ENCODE data around the gene OR56A3. TPM values are rescaled to one million over a fixed set of nuclear protein-coding genes. Genes with fewer than 3 reads are reported as not detected.

OR56A3 gene
- total RNA-seq = not detected
- polyA plus RNA-seq = not detected

GRCh38 chr11:5941951-5942350 is at the start of gene OR56A3:
TSS of gene OR56A3 (plus strand) at chr11:5942251. CDS start at chr11:5947347, 5,096 bp downstream.
- Histone ChIP-seq H3K27ac (ENCODE audit: low read depth) (no peak within 1 kb of the TSS), H3K4me3 (ENCODE audit: low read depth, low read length) (no peak within 1 kb of the TSS), H3K4me1 (ENCODE audit: insufficient read depth) (no peaks in the 10 kb centered on the region), H3K36me3 (ENCODE audit: insufficient read depth) (no peaks in the 10 kb centered on the region)
- WGBS = 73% methylated on average over 3 of the region's 3 CpGs
- no peak for DNase-seq (ENCODE audit: extremely low spot score)

GRCh38 chr11:5892908-5893307 is 49.1 kb upstream of the OR56A3 start, which contains the start of gene OR52E5:
TSS of gene OR52E5 (plus strand) at chr11:5893208. CDS start at chr11:5900777, 7,569 bp downstream.
- WGBS = 85% methylated on average over 3 of the region's 3 CpGs
- H3K4me1 ChIP-seq (ENCODE audit: insufficient read depth) = no peaks in the 10 kb centered on the region
- DNase-seq (ENCODE audit: extremely low spot score) = no peak

GRCh38 chr11:5899534-5899933 is 42.5 kb upstream of the OR56A3 start:
- H3K36me3 ChIP-seq (ENCODE audit: insufficient read depth) = no peaks in the 10 kb centered on the region
- no peaks in the 10 kb centered on the region for H3K4me1 ChIP-seq (ENCODE audit: insufficient read depth)
- no peak for DNase-seq (ENCODE audit: extremely low spot score)
- no peak overlapping the region for H3K4me3 ChIP-seq (ENCODE audit: low read depth, low read length)
- 79% methylated on average over 2 of the region's 2 CpGs for WGBS
- H3K27ac ChIP-seq (ENCODE audit: low read depth) = no peak overlapping the region

More at GRCh38 chr11:5892908-5893307, 49.1 kb upstream of the OR56A3 start, which contains the start of gene OR52E5:
- H3K36me3 ChIP-seq (ENCODE audit: insufficient read depth) = no peaks in the 10 kb centered on the region
- H3K27ac ChIP-seq (ENCODE audit: low read depth) = no peak within 1 kb of the TSS
- no peak within 1 kb of the TSS for H3K4me3 ChIP-seq (ENCODE audit: low read depth, low read length)

DNA sequence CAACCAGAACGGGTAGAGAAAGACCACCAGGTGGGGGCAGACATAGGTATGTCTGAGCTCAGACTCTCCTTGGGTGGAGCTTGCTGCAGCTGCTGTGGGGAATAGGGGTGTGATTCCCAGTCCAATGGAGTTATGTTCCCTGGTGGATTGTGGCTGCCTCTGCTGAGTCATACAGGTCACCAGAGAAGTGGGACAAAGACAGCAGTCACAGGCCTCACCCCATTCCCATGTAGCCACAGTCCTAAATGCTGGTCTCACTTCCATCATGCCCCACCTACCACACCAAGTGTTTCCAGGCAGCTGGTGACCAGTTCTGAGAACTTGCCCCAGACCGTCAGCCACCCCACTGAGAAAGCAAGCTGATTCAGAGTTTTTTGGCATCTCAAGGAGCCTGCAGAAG is 31.5 kb upstream of the OR56A3 start:
- H3K36me3 ChIP-seq (ENCODE audit: insufficient read depth) = no peaks in the 10 kb centered on the region
- no peak overlapping the region for H3K27ac ChIP-seq (ENCODE audit: low read depth)
- no peaks in the 10 kb centered on the region for H3K4me1 ChIP-seq (ENCODE audit: insufficient read depth)
- no peak overlapping the region for H3K4me3 ChIP-seq (ENCODE audit: low read depth, low read length)
- WGBS = 72% methylated on average over 2 of the region's 2 CpGs
- no peak for DNase-seq (ENCODE audit: extremely low spot score)

DNA sequence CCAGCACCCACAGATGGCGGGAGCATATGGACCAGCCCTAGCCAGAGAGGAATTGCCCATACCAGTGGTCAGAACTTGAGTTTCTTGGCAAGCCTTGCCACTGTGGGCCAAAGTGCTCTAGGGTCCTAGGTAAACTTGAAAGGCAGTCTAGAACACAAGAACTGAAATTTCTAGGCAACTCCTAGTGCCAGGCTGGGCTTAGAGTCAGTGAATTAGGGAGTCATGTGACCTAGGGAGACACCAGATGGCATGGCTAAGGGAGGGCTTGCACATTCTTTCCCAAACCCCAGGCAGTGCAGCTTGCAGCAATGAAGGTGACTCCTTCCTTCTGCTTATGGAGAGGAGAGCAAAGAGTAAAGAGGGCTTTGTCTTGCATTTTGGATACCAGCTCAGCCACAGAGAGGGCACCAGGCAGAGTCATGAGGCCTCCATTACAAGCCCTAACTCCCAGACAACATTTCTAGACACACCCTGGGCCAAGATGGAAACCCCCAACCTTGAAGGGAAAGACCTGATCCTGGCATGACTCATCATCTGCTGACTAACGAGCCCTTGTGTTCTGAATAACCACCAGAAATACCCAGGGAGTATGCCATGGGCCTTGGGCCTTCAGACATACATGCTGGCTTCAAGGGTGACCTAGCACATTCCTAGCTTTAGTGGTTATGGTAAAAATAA is 19.2 kb upstream of the OR56A3 start:
- Histone ChIP-seq H3K4me3 (ENCODE audit: low read depth, low read length) (no peak overlapping the region), H3K4me1 (ENCODE audit: insufficient read depth) (no peaks in the 10 kb centered on the region), H3K36me3 (ENCODE audit: insufficient read depth) (no peaks in the 10 kb centered on the region), H3K27ac (ENCODE audit: low read depth) (no peak overlapping the region)
- WGBS = 71% methylated on average over 2 of the region's 2 CpGs
- no peak for DNase-seq (ENCODE audit: extremely low spot score)

GRCh38 chr11:5923427-5923776 is 18.6 kb upstream of the OR56A3 start:
- Histone ChIP-seq H3K4me1 (ENCODE audit: insufficient read depth) (no peaks in the 10 kb centered on the region), H3K27ac (ENCODE audit: low read depth) (no peak overlapping the region), H3K36me3 (ENCODE audit: insufficient read depth) (no peaks in the 10 kb centered on the region), H3K4me3 (ENCODE audit: low read depth, low read length) (no peak overlapping the region)
- DNase-seq (ENCODE audit: extremely low spot score) = no peak

DNA sequence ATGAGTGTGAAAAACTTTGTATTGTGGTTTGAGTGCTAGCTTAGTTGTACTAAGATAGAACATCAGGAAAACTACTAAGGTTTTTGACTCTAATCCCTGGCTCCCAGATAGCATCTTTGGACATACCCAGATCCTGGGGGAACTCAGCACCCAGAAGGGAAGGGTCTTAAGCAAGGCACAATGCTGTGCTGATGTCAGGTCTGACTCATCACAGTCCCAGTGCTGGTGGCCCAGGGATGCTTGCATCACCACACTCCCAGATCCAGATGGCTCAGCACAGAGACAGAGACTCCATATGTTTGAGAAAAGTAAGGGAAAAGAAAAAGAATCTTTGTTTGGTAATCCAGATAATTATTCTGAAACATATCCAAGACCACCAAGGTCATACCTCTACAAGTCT is 18.3 kb upstream of the OR56A3 start:
- H3K36me3 ChIP-seq (ENCODE audit: insufficient read depth) = no peaks in the 10 kb centered on the region
- no peaks in the 10 kb centered on the region for H3K4me1 ChIP-seq (ENCODE audit: insufficient read depth)
- DNase-seq (ENCODE audit: extremely low spot score) = no peak
- H3K4me3 ChIP-seq (ENCODE audit: low read depth, low read length) = no peak overlapping the region
- no peak overlapping the region for H3K27ac ChIP-seq (ENCODE audit: low read depth)

DNA sequence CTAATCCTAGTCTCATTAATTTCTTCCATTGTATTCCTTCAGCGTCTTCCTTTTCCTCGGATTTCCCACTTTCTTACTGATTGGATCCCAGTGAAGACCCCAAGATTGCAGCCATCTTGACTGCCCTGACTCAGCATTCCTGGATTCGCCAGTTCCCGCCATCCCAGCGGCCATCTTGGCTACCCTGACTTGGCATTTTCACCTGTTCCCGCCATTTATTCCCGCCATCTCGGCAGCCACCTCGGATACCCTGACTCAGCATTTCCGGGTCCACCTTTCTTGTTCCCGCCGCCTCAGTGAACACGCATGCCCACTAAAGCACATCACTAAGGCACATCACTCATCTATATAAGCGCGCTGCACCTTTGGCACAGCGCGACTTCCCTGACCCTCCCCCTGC is 13.8 kb upstream of the OR56A3 start:
- DNase-seq (ENCODE audit: extremely low spot score) = no peak
- WGBS = 96% methylated on average over 17 of the region's 17 CpGs
- H3K36me3 ChIP-seq (ENCODE audit: insufficient read depth) = no peaks in the 10 kb centered on the region
- H3K27ac ChIP-seq (ENCODE audit: low read depth) = no peak overlapping the region
- no peaks in the 10 kb centered on the region for H3K4me1 ChIP-seq (ENCODE audit: insufficient read depth)
- H3K4me3 ChIP-seq (ENCODE audit: low read depth, low read length) = no peak overlapping the region

- Histone ChIP-seq H3K4me3 (ENCODE audit: low read depth, low read length) (no peak overlapping the region), H3K27ac (ENCODE audit: low read depth) (no peak overlapping the region), H3K36me3 (ENCODE audit: insufficient read depth) (no peaks in the 10 kb centered on the region), H3K4me1 (ENCODE audit: insufficient read depth) (no peaks in the 10 kb centered on the region)
- WGBS = 88% methylated on average over 15 of the region's 15 CpGs
- no peak for DNase-seq (ENCODE audit: extremely low spot score)
Observed at GRCh38 chr11:5928811-5929210, 13.2 kb upstream of the OR56A3 start.

- Histone ChIP-seq H3K4me1 (ENCODE audit: insufficient read depth) (no peaks in the 10 kb centered on the region), H3K4me3 (ENCODE audit: low read depth, low read length) (no peak overlapping the region), H3K36me3 (ENCODE audit: insufficient read depth) (no peaks in the 10 kb centered on the region), H3K27ac (ENCODE audit: low read depth) (no peak overlapping the region)
- WGBS = 90% methylated on average over 31 of the region's 31 CpGs
- no peak for DNase-seq (ENCODE audit: extremely low spot score)
Observed at GRCh38 chr11:5929571-5930368, 12.3 kb upstream of the OR56A3 start.

- 92% methylated on average over 19 of the region's 19 CpGs for WGBS
- DNase-seq (ENCODE audit: extremely low spot score) = no peak
- no peaks in the 10 kb centered on the region for H3K4me1 ChIP-seq (ENCODE audit: insufficient read depth)
- no peak overlapping the region for H3K4me3 ChIP-seq (ENCODE audit: low read depth, low read length)
- H3K27ac ChIP-seq (ENCODE audit: low read depth) = no peak overlapping the region
- H3K36me3 ChIP-seq (ENCODE audit: insufficient read depth) = no peaks in the 10 kb centered on the region
Observed at GRCh38 chr11:5930614-5931013, 11.4 kb upstream of the OR56A3 start.

GRCh38 chr11:5931061-5931460 is 11.0 kb upstream of the OR56A3 start:
- Histone ChIP-seq H3K27ac (ENCODE audit: low read depth) (no peak overlapping the region), H3K4me3 (ENCODE audit: low read depth, low read length) (no peak overlapping the region), H3K4me1 (ENCODE audit: insufficient read depth) (no peaks in the 10 kb centered on the region), H3K36me3 (ENCODE audit: insufficient read depth) (no peaks in the 10 kb centered on the region)
- DNase-seq (ENCODE audit: extremely low spot score) = no peak
- 93% methylated on average over 8 of the region's 8 CpGs for WGBS

DNA sequence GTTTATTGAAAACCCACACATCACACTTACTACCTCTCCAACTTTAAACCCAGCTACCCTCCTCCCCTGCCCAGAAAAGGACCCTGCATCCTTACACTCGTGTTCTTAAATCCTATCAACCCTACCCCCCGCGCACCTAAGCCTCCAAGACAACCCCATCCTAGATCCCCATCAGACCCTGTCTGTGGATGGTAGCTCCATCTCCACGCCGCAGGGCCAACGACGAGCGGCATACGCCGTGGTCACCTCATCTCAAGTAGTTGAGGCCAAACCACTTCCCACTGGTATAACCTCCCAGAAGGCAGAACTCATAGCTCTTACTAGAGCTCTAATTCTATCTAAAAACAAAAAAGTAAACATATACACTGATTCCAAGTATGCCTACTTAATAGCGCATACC is 9.4 kb upstream of the OR56A3 start:
- Histone ChIP-seq H3K27ac (ENCODE audit: low read depth) (no peak overlapping the region), H3K4me1 (ENCODE audit: insufficient read depth) (no peaks in the 10 kb centered on the region), H3K36me3 (ENCODE audit: insufficient read depth) (no peaks in the 10 kb centered on the region), H3K4me3 (ENCODE audit: low read depth, low read length) (no peak overlapping the region)
- 94% methylated on average over 11 of the region's 11 CpGs for WGBS
- DNase-seq (ENCODE audit: extremely low spot score) = no peak

DNA sequence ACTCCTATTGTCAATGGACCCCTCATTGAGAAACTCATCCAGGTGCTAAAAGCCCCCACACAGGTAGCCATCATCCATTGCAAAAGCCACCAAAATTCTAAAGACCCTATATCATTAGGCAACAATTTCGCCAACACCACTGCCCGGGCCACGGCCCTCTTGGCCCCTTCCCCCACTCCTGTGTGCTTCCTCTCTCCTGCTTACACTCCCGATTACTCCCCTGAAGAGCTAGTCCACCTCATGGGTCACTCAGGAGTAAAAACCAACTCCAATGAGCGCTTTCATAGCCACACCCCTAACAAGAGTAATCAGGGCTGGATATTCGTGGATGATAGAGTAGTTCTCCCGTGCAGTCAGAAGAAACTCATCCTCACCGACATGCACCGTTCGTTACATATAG is 8.9 kb upstream of the OR56A3 start:
- Histone ChIP-seq H3K36me3 (ENCODE audit: insufficient read depth) (no peaks in the 10 kb centered on the region), H3K27ac (ENCODE audit: low read depth) (no peak overlapping the region), H3K4me1 (ENCODE audit: insufficient read depth) (no peaks in the 10 kb centered on the region), H3K4me3 (ENCODE audit: low read depth, low read length) (no peak overlapping the region)
- DNase-seq (ENCODE audit: extremely low spot score) = no peak
- 92% methylated on average over 10 of the region's 10 CpGs for WGBS
